AG09319 (cell line): ENCODE results near the gene TLE3.
A peak's percentile ranks its signal among the peaks of the same experiment; 100 is the strongest.

Experiments used
- DNase-seq: peaks from one replicate; pipeline ENCODE4 v3.0.0-alpha.2; 2010; ENCODE audit warnings: low read depth; ENCODE audit errors: extremely low read depth
- TF ChIP-seq, protein P1 (sequence below): IDR thresholded peaks from 2 replicates; pipeline ENCODE4 v1.5.1; 2011; ENCODE audit warnings: low read depth, mild to moderate bottlenecking, inconsistent platforms, low read length, moderate library complexity

TLE3 gene

GRCh38 chr15:70097321-70098152 is at the start of gene TLE3:
TLE3 (minus strand) TSS chr15:70097917; CDS start chr15:70096798, 1,119 bp downstream.
- TF ChIP-seq, protein P1, sequence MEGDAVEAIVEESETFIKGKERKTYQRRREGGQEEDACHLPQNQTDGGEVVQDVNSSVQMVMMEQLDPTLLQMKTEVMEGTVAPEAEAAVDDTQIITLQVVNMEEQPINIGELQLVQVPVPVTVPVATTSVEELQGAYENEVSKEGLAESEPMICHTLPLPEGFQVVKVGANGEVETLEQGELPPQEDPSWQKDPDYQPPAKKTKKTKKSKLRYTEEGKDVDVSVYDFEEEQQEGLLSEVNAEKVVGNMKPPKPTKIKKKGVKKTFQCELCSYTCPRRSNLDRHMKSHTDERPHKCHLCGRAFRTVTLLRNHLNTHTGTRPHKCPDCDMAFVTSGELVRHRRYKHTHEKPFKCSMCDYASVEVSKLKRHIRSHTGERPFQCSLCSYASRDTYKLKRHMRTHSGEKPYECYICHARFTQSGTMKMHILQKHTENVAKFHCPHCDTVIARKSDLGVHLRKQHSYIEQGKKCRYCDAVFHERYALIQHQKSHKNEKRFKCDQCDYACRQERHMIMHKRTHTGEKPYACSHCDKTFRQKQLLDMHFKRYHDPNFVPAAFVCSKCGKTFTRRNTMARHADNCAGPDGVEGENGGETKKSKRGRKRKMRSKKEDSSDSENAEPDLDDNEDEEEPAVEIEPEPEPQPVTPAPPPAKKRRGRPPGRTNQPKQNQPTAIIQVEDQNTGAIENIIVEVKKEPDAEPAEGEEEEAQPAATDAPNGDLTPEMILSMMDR, result peak; percentile 34
- peak; percentile 94 for DNase-seq

DNA sequence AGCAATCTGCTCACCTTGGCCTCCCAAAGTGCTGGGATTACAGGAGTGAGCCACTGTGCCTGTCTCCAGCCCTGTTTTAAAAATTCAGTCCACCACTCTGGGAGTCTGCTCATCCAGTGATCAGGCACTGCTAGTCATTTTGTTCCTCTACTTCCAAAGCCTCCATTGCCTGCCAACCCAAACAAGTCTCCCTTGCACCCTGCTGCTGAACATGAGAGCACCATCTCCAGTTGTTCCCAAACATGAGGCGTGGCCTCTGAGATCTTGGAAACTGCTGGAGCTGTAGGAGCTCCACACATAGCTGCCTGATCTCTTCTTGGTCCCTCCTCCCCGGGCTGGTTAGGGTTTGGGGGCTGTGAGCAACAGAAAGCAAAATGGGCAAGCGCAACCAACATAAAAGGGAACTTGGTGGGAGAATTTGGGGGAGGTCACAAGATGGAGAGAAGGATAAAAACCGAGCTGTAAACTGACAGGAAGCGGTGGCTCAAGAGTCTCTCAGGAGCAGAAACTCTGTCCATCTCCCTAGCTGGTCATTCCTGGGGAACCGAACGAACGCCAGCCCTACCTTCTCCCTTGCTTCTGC is 49.6 kb upstream of the TLE3 start:
- DNase-seq, result no peak
- TF ChIP-seq, protein P1, result no peak

GRCh38 chr15:70146771-70147170 is 49.1 kb upstream of the TLE3 start:
- DNase-seq, result no peak
- TF ChIP-seq, protein P1, result no peak

DNA sequence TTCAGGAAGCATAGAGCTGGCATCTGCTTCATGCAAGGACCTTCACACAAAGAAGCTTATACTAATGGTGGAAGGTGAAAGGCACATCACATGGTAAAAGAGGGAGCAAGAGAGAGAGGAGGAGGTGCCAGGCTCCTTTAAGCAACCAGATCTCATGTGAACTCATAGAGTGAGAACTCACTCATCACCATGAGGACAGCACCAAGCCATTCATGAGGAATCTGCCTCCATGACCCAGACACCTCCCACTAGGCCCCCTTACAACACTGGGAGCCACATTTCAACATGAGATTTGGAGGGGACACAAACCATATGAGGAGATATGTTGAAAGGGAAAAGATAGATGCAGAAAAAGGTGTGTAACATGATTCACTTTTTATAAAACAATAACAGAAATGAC is 48.4 kb upstream of the TLE3 start:
- TF ChIP-seq, protein P1, result no peak
- DNase-seq, result no peak

DNA sequence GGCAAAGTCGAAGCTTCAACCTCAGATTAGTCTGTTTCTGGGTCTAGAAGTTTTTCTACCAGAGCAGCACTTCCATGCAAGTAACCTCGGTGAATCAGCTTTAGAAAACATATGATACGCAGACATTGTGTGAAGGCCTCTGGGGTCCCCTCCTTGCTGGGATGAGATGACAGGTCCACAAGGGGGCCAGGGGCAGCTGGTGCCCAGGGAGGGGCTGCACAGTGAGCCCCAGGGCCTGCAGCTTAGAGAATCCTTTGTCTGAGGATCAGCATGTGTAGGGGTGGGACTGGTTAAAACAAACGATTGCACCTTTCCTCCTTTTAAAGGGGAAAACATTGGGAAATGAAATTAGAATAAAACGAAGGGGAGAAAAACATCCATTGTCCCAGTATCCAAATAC is 47.5 kb upstream of the TLE3 start:
- TF ChIP-seq, protein P1, result no peak
- no peak for DNase-seq

GRCh38 chr15:70142322-70143191 is 44.8 kb upstream of the TLE3 start:
- DNase-seq, result no peak
- TF ChIP-seq, protein P1, result no peak

DNA sequence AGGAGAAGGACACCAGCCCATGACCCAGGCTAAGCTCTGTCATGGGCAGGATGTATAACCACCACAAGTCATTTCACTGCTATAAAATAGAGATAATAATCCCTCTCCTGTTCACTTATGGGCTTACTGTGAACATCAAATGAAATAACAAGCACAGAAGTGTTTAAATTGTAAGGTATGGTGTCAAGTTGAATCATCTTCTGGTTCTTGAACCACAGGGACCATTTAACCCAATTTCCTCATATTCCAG is 44.3 kb upstream of the TLE3 start:
- DNase-seq, result no peak
- TF ChIP-seq, protein P1, result no peak
